ENCODE results near the gene TAS1R2.
"Not testable (repeated sequence)": the region's sequence is repeated elsewhere in the genome, so short reads cannot be mapped to it uniquely, and the experiment has no call there.

TAS1R2 gene

GRCh38 chr1:18859560-18859959 lies at the start of gene TAS1R2:
TAS1R2 (minus strand) TSS chr1:18859660; CDS start chr1:18859660, 0 bp downstream.
- no peak for DNase-seq

GRCh38 chr1:18907917-18908845 lies 48.7 kb upstream of the TAS1R2 start:
- no peak for DNase-seq

- no peak for DNase-seq
These were observed 47.8 kb upstream of the TAS1R2 start for GRCh38 chr1:18907021-18907916.

GRCh38 chr1:18903291-18903756 lies 43.9 kb upstream of the TAS1R2 start:
- no peak for DNase-seq

- DNase-seq: peak; percentile 82
These were observed 43.2 kb upstream of the TAS1R2 start, which contains the start of gene ALDH4A1 for GRCh38 chr1:18902523-18903290. ALDH4A1 (minus strand) TSS chr1:18902555; CDS start chr1:18902523, 32 bp downstream.

- DNase-seq: no peak
These were observed 42.6 kb upstream of the TAS1R2 start for GRCh38 chr1:18901952-18902522.

GRCh38 chr1:18901147-18901951 lies 41.9 kb upstream of the TAS1R2 start:
- no peak for DNase-seq

GRCh38 chr1:18900303-18900841 lies 40.9 kb upstream of the TAS1R2 start:
- no peak for DNase-seq

- no peak for DNase-seq
These were observed 40.0 kb upstream of the TAS1R2 start for GRCh38 chr1:18899363-18900049.

GRCh38 chr1:18898567-18898966 lies 39.1 kb upstream of the TAS1R2 start:
- no peak for DNase-seq

- no peak for DNase-seq
These were observed 35.9 kb upstream of the TAS1R2 start for GRCh38 chr1:18895317-18895716.

GRCh38 chr1:18893120-18893519 lies 33.7 kb upstream of the TAS1R2 start:
- DNase-seq: no peak

- not testable (repeated sequence) for DNase-seq
These were observed 32.4 kb upstream of the TAS1R2 start for GRCh38 chr1:18891858-18892257.

GRCh38 chr1:18891426-18891780 lies 31.9 kb upstream of the TAS1R2 start:
- no peak for DNase-seq

- no peak for DNase-seq
These were observed 31.4 kb upstream of the TAS1R2 start for GRCh38 chr1:18890706-18891425.

GRCh38 chr1:18886003-18886335 lies 26.5 kb upstream of the TAS1R2 start:
- DNase-seq: no peak

- no peak for DNase-seq
These were observed 26.0 kb upstream of the TAS1R2 start for GRCh38 chr1:18885311-18886002.

GRCh38 chr1:18884727-18885126 lies 25.3 kb upstream of the TAS1R2 start:
- DNase-seq: no peak

GRCh38 chr1:18884419-18884717 lies 24.9 kb upstream of the TAS1R2 start:
- DNase-seq: no peak

All from NCI-H774 (cell line).